ENCODE measurements around the gene FGF6.

DNA sequence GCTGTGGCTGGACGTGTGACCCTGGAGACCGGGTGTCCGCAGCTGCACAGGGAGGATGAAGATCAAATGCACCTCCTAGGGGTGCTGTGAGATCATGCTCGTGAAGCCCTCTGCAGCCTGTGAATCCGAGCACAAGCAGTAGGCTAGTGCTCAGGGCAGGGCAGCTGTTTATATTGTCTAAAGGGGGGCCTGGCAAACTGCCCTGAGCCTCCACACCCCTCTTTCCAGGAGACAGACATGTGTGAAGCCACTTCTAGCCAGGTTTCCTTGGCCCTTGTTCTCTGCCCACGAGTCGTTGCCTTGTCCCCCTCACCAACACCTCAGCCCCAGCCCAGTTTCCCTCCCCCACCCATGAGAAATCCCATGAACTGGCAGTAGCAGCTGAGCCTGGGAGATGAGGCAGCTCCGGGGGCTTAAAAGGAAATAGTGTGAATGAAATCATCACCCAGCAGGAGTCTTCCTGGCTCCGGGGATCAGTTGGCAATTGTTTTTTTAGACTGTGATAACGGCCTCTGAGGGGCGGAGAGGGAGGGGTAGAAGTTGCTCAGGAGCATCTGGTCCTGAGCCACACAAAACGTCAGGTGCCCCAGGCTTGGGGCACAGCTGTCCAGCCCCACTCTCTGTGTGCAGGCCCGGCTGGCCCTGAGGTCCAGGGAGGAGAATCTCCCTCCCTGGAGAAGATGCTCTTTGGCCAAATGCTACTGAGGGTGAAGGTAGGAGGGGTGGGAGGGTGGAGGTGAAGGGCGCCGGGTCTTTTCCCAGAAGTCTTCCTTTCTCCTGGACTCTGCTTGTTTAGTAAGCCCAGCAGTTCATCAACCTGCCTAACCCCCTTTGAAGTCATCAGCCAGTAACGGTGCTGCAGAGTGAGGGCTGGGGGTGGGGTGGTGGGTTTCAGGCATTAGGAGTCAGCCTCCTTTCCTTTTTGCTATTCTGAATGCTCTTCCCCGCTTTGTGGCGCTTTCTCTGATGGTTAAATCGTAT, 4.0 kb downstream of the FGF6 start:
- TF ChIP-seq, protein P1, sequence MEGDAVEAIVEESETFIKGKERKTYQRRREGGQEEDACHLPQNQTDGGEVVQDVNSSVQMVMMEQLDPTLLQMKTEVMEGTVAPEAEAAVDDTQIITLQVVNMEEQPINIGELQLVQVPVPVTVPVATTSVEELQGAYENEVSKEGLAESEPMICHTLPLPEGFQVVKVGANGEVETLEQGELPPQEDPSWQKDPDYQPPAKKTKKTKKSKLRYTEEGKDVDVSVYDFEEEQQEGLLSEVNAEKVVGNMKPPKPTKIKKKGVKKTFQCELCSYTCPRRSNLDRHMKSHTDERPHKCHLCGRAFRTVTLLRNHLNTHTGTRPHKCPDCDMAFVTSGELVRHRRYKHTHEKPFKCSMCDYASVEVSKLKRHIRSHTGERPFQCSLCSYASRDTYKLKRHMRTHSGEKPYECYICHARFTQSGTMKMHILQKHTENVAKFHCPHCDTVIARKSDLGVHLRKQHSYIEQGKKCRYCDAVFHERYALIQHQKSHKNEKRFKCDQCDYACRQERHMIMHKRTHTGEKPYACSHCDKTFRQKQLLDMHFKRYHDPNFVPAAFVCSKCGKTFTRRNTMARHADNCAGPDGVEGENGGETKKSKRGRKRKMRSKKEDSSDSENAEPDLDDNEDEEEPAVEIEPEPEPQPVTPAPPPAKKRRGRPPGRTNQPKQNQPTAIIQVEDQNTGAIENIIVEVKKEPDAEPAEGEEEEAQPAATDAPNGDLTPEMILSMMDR (IDR thresholded peaks at IDR 0.05): no peak
- TF ChIP-seq POLR2A (IDR thresholded peaks at IDR 0.05): no peak
- TF ChIP-seq POLR2AphosphoS5 (IDR thresholded peaks at IDR 0.05): no peak
- TF ChIP-seq EP300 (IDR thresholded peaks at IDR 0.05): no peak

All from sigmoid colon (tissue), 4 donors.